Keratinocyte (primary cell): ENCODE measurements around the gene CPEB3.

Source experiments
- CTCF ChIP-seq, 3 experiments: IDR thresholded peaks in 1 of 3; conservative IDR thresholded peaks in 1 of 3; optimal IDR thresholded peaks in 1 of 3; 2 replicates in 2 of 3; 3 replicates in 1 of 3; pipeline versions ENCODE3 to v1.5.1; 2011; ENCODE audit warnings: low read length in 3 of 3, mild to moderate bottlenecking in 3 of 3, moderate library complexity in 2 of 3, control low read depth in 1 of 3, inconsistent platforms in 1 of 3; ENCODE audit not compliant: insufficient read depth in 2 of 3; ENCODE audit errors: extremely low read depth in 1 of 3
- EZH2 ChIP-seq: IDR thresholded peaks from one replicate; pipeline ENCODE4 v1.6.1; 2012; ENCODE audit warnings: inconsistent platforms, mild to moderate bottlenecking, low read length, moderate library complexity

DNA sequence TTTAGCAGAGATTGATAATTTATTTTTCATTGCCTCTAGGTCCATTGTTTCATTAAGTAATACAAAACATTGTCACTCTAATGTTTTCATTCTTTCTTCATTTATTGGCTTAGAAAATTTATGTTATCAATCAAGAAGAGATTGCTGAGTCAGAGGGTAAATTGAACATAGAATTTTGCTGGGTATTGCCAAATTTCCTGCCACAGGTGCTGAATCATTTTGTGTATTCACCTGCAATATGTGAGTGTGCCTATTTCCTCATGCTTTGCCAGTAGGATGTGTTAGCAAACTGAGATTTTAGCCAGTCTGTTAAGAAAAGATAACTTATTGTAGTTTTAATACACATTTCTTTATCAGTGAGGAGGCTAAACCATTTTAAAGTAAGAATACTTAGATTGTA lies 38.1 kb upstream of the CPEB3 start:
- TF ChIP-seq CTCF (optimal IDR thresholded peaks at IDR 0.05 in 1 of 3, IDR thresholded peaks at IDR 0.05 in 1 of 3, conservative IDR thresholded peaks at IDR 0.05 in 1 of 3; ENCODE audit: extremely low read depth in 1 of 3, insufficient read depth in 2 of 3, low read length in 3 of 3) (no peak), EZH2 (no peak)
